HepG2 (cell line): ENCODE data around the gene ARMC10. TPM values are rescaled to one million over a fixed set of nuclear protein-coding genes. Genes with fewer than 3 reads are reported as not detected.

Experiments
- CENPX ChIP-seq: sonication (generic); formaldehyde crosslinking; IDR thresholded peaks from 2 replicates; pipeline ENCODE4 v1.9.0; 2021; ENCODE audit warnings: mild to moderate bottlenecking, missing genetic modification reagents, moderate library complexity
- CHCHD3 ChIP-seq: sonication (generic); formaldehyde crosslinking; IDR thresholded peaks from 2 replicates; pipeline ENCODE4 v1.8.0; 2022; ENCODE audit warnings: mild to moderate bottlenecking, missing genetic modification reagents, moderate library complexity
- DR1 ChIP-seq: sonication (generic); formaldehyde crosslinking; IDR thresholded peaks from 2 replicates; pipeline ENCODE4 v1.8.0; 2021; ENCODE audit warnings: mild to moderate bottlenecking, missing genetic modification reagents, inconsistent platforms
- ESRRA ChIP-seq: sonication (generic); formaldehyde crosslinking; IDR thresholded peaks from 2 replicates; pipeline ENCODE4 v1.5.1; 2020; ENCODE audit warnings: mild to moderate bottlenecking, low read depth, missing genetic modification reagents
- FOXA3 ChIP-seq: IDR thresholded peaks from 2 replicates; pipeline ENCODE4 v1.6.1; 2016; ENCODE audit warnings: missing genetic modification reagents, missing compliant biosample characterization
- MED1 ChIP-seq: sonication (generic); formaldehyde crosslinking; IDR thresholded peaks from 2 replicates; pipeline ENCODE4 v1.4.0; 2020; ENCODE audit warnings: missing genetic modification reagents
- ONECUT2 ChIP-seq: sonication (generic); formaldehyde crosslinking; IDR thresholded peaks from 2 replicates; pipeline ENCODE4 v1.4.0; 2020; ENCODE audit warnings: missing genetic modification reagents
- PCBP1 ChIP-seq: fragments of 200-400 bp; formaldehyde crosslinking; IDR thresholded peaks from 2 replicates; pipeline ENCODE4 v1.6.1; 2017; ENCODE audit warnings: mild to moderate bottlenecking, low read depth, low read length, borderline replicate concordance
- POLR2G ChIP-seq: fragments of 200-400 bp; formaldehyde crosslinking; IDR thresholded peaks from 2 replicates; pipeline ENCODE4 v1.6.1; 2018; ENCODE audit warnings: mild to moderate bottlenecking, low read depth, low read length, moderate library complexity
- TAF15 ChIP-seq: fragments of 200-400 bp; formaldehyde crosslinking; IDR thresholded peaks from one replicate; pipeline ENCODE4 v1.6.1; 2018; ENCODE audit warnings: mild to moderate bottlenecking, low read depth, low read length; ENCODE audit not compliant: poor library complexity, severe bottlenecking
- TFDP2 ChIP-seq: sonication (generic); formaldehyde crosslinking; IDR thresholded peaks from 2 replicates; pipeline ENCODE4 v1.4.0; 2020; ENCODE audit warnings: missing genetic modification reagents
- ZBTB37 ChIP-seq: sonication (generic); formaldehyde crosslinking; IDR thresholded peaks from 2 replicates; pipeline ENCODE4 v1.4.0; 2020; ENCODE audit warnings: mild to moderate bottlenecking, missing genetic modification reagents
- ZFAT ChIP-seq: sonication (generic); formaldehyde crosslinking; conservative IDR thresholded peaks from 2 replicates; pipeline ENCODE4 v1.8.1; 2023; ENCODE audit warnings: missing genetic modification reagents, inconsistent platforms
- ZKSCAN8 ChIP-seq: IDR thresholded peaks from 2 replicates; pipeline ENCODE4 v1.6.1; 2016; ENCODE audit warnings: borderline replicate concordance, missing genetic modification reagents, missing compliant biosample characterization
- ZNF709 ChIP-seq: sonication (generic); formaldehyde crosslinking; IDR thresholded peaks from 2 replicates; pipeline ENCODE4 v1.5.0; 2020; ENCODE audit warnings: mild to moderate bottlenecking, missing genetic modification reagents
- ZNF782 ChIP-seq: sonication (generic); formaldehyde crosslinking; IDR thresholded peaks from 2 replicates; pipeline ENCODE4 v1.4.0; 2020; ENCODE audit warnings: missing genetic modification reagents, mild to moderate bottlenecking, borderline replicate concordance
- polyA plus RNA-seq, 8 experiments: library from polyadenylated mRNA; depleted of rRNA in 3 of 8; stranded (reverse) in 7 of 8; unstranded in 1 of 8; fragments of >200 nt; fragmentation: Illumina TruSeq in 4 of 8; extraction: Trizol in 4 of 8; gene quantifications; 2 replicates each; pipeline versions ENCODE4 v1.2.1 to v1.2.3, GENCODE V29; 2011 to 2016; ENCODE audit warnings: low read depth in 4 of 8, missing spikeins in 1 of 8, mixed read lengths in 1 of 8; ENCODE audit not compliant: insufficient read depth in 1 of 8
- total RNA-seq, 5 experiments: library from RNA; depleted of rRNA; stranded (reverse); fragments of >200 nt; fragmentation: Illumina TruSeq; extraction: Trizol; gene quantifications; 2 replicates each; pipeline ENCODE4 v1.2.3, GENCODE V29; 2016; ENCODE audit warnings: low read depth in 1 of 5
- TF ChIP-seq, protein P1 (sequence below), 2 experiments: sonication (generic) in 1 of 2; formaldehyde crosslinking in 1 of 2; IDR thresholded peaks; 2 replicates each; pipeline versions ENCODE4 v1.4.0 to v1.6.1; 2016 to 2020; ENCODE audit warnings: borderline replicate concordance in 1 of 2, low read depth in 1 of 2, mild to moderate bottlenecking in 1 of 2, missing genetic modification reagents in 1 of 2
- TF ChIP-seq, protein P2 (sequence below): sonication (generic); formaldehyde crosslinking; IDR thresholded peaks from 2 replicates; pipeline ENCODE4 v1.4.0; 2020; ENCODE audit warnings: missing genetic modification reagents

ARMC10 gene
- total and polyA plus RNA-seq, 2 of the 13 experiments (the other 11 are each of a cell fraction or from before 2014, with no cell fraction given): 11.3 to 23.7 TPM

DNA sequence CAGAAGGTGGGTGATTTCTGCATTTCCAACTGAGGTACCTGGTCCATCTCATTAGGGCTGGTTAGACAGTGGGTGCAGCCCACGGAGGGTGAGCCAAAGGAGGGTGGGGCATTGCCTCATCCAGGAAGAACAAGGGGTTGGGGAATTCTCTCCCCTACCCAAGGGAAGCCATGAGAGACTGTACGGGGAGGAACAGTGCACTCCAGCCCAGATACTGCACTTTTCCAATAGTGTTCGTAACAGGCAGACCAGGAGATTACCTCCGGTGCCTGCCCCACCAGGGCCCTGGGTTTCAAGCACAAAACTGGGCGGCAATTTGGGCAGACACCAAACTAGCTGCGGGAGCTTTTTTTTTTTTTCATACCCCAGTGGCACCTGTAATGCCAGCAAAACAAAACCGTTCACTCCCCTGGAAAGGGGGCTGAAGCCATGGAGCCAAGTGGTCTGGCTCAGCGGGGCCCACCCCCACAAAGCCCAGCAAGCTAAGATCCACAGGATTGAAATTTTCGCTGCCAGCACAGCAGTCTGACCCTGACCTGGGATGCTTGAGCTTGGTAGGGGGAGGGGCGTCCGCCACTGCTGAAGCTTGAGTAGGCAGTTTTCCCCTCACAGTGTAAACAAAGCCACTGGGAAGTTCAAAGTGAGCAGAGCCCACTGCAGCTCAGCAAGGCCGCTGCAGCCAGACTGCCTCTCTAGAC, 31.2 kb downstream of the ARMC10 start (continued):
- no peak; the same call in 1 of the 2 replicates for TF ChIP-seq TFDP2 (CRISPR knock-in tag)
- TF ChIP-seq ONECUT2 (CRISPR knock-in tag): no peak
- TF ChIP-seq, protein P1, sequence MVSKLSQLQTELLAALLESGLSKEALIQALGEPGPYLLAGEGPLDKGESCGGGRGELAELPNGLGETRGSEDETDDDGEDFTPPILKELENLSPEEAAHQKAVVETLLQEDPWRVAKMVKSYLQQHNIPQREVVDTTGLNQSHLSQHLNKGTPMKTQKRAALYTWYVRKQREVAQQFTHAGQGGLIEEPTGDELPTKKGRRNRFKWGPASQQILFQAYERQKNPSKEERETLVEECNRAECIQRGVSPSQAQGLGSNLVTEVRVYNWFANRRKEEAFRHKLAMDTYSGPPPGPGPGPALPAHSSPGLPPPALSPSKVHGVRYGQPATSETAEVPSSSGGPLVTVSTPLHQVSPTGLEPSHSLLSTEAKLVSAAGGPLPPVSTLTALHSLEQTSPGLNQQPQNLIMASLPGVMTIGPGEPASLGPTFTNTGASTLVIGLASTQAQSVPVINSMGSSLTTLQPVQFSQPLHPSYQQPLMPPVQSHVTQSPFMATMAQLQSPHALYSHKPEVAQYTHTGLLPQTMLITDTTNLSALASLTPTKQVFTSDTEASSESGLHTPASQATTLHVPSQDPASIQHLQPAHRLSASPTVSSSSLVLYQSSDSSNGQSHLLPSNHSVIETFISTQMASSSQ (IDR thresholded peaks at IDR 0.05; ENCODE audit: low read depth): no peak
- TF ChIP-seq, protein P1 (CRISPR knock-in tag; IDR thresholded peaks at IDR 0.05; ENCODE audit: borderline replicate concordance): peak; percentile 45; the same call in 1 of the 2 replicates
- peak; percentile 93 for TF ChIP-seq FOXA3
- TF ChIP-seq ZNF709 (CRISPR knock-in tag): no peak
- TF ChIP-seq CENPX (CRISPR knock-in tag): no peak
- peak; percentile 71; the same call in 1 of the 2 replicates for TF ChIP-seq MED1
- TF ChIP-seq PCBP1: no peak
- TF ChIP-seq ZKSCAN8 (CRISPR knock-in tag): no peak
- TF ChIP-seq ESRRA (CRISPR knock-in tag): no peak
- TF ChIP-seq, protein P2, sequence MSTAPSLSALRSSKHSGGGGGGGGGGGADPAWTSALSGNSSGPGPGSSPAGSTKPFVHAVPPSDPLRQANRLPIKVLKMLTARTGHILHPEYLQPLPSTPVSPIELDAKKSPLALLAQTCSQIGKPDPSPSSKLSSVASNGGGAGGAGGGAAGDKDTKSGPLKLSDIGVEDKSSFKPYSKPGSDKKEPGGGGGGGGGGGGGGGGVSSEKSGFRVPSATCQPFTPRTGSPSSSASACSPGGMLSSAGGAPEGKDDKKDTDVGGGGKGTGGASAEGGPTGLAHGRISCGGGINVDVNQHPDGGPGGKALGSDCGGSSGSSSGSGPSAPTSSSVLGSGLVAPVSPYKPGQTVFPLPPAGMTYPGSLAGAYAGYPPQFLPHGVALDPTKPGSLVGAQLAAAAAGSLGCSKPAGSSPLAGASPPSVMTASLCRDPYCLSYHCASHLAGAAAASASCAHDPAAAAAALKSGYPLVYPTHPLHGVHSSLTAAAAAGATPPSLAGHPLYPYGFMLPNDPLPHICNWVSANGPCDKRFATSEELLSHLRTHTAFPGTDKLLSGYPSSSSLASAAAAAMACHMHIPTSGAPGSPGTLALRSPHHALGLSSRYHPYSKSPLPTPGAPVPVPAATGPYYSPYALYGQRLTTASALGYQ (CRISPR knock-in tag): 0 out of 2 replicates have a peak, but pooled peaks have one; percentile 29
- TF ChIP-seq TAF15: no peak
- TF ChIP-seq DR1: no peak
- no peak for TF ChIP-seq ZFAT (CRISPR knock-in tag)
- no peak for TF ChIP-seq CHCHD3
- TF ChIP-seq ZBTB37: no peak
- no peak for TF ChIP-seq POLR2G
- TF ChIP-seq ZNF782 (CRISPR knock-in tag): no peak
